H9 (cell line): ENCODE measurements around the gene KCNJ15. TPM values are rescaled to one million over a fixed set of nuclear protein-coding genes. Genes with fewer than 3 reads are reported as not detected.

Source experiments
- DNase-seq: peaks from one replicate; pipeline ENCODE4 v3.0.0-alpha.2; 2017
- H2AFZ ChIP-seq: one replicate; pipeline ENCODE4 v1.6.1; 2013; ENCODE audit warnings: mild to moderate bottlenecking, low read length, control low read depth, moderate library complexity
- H2AK5ac ChIP-seq: 2 replicates; pipeline ENCODE4 v1.6.1; 2013; ENCODE audit warnings: low read length, control low read depth, mixed read lengths; ENCODE audit not compliant: insufficient read length
- H2BK120ac ChIP-seq: one replicate; pipeline ENCODE4 v1.6.1; 2013; ENCODE audit warnings: low read depth, mild to moderate bottlenecking, low read length, control low read depth, inconsistent platforms; ENCODE audit not compliant: poor library complexity, severe bottlenecking
- H2BK12ac ChIP-seq: 2 replicates; pipeline ENCODE4 v1.6.1; 2013; ENCODE audit warnings: low read length, control low read depth, mixed read lengths, low read depth; ENCODE audit not compliant: insufficient read length
- H2BK15ac ChIP-seq: 2 replicates; pipeline ENCODE4 v1.6.1; 2013; ENCODE audit warnings: low read depth, low read length, control low read depth
- H2BK20ac ChIP-seq: one replicate; pipeline ENCODE4 v1.6.1; 2013; ENCODE audit warnings: low read depth, mild to moderate bottlenecking, low read length, control low read depth, inconsistent platforms; ENCODE audit not compliant: poor library complexity, severe bottlenecking
- H2BK5ac ChIP-seq: 2 replicates; pipeline ENCODE4 v1.6.1; 2013; ENCODE audit warnings: low read length, control low read depth, mixed read lengths; ENCODE audit not compliant: insufficient read length
- H3K14ac ChIP-seq: 2 replicates; pipeline ENCODE4 v1.6.1; 2013; ENCODE audit warnings: low read length, control low read depth; ENCODE audit not compliant: insufficient read depth
- H3K18ac ChIP-seq: 2 replicates; pipeline ENCODE4 v1.6.1; 2013; ENCODE audit warnings: low read depth, mild to moderate bottlenecking, mixed read lengths, low read length, control low read depth; ENCODE audit not compliant: insufficient read length
- H3K23ac ChIP-seq: 2 replicates; pipeline ENCODE4 v1.6.1; 2013; ENCODE audit warnings: low read length, control low read depth, mixed read lengths, low read depth; ENCODE audit not compliant: insufficient read length
- H3K23me2 ChIP-seq: 2 replicates; pipeline ENCODE4 v1.6.1; 2013; ENCODE audit warnings: low read depth, mild to moderate bottlenecking, mixed read lengths, low read length, control low read depth; ENCODE audit not compliant: insufficient read length, poor library complexity, severe bottlenecking
- H3K27ac ChIP-seq: 2 replicates; pipeline ENCODE4 v1.5.1; 2013; ENCODE audit warnings: low read length, control low read depth, mixed read lengths, low read depth; ENCODE audit not compliant: insufficient read length
- H3K27me3 ChIP-seq: 2 replicates; pipeline ENCODE4 v1.6.1; 2013; ENCODE audit warnings: low read length, control low read depth, inconsistent platforms; ENCODE audit not compliant: insufficient read depth
- H3K4ac ChIP-seq: 2 replicates; pipeline ENCODE4 v1.6.1; 2013; ENCODE audit warnings: low read depth, mild to moderate bottlenecking, control low read depth, inconsistent platforms, low read length, moderate library complexity
- H3K4me1 ChIP-seq: 2 replicates; pipeline ENCODE4 v1.6.1; 2013; ENCODE audit warnings: low read length, control low read depth, inconsistent platforms; ENCODE audit not compliant: insufficient read depth
- H3K4me2 ChIP-seq: 2 replicates; pipeline ENCODE4 v1.6.1; 2013; ENCODE audit warnings: low read length, control low read depth, mixed read lengths; ENCODE audit not compliant: insufficient read length, insufficient read depth
- H3K56ac ChIP-seq: 2 replicates; pipeline ENCODE4 v1.6.1; 2013; ENCODE audit warnings: low read depth, mild to moderate bottlenecking, mixed read lengths, low read length, control low read depth; ENCODE audit not compliant: insufficient read length
- H3K79me1 ChIP-seq: 2 replicates; pipeline ENCODE4 v1.6.1; 2013; ENCODE audit warnings: low read depth, mild to moderate bottlenecking, moderate library complexity, low read length, control low read depth, inconsistent platforms; ENCODE audit not compliant: insufficient read depth, poor library complexity, severe bottlenecking
- H3K79me2 ChIP-seq: 2 replicates; pipeline ENCODE4 v1.6.1; 2013; ENCODE audit warnings: low read length, control low read depth, inconsistent platforms; ENCODE audit not compliant: insufficient read depth
- H3K9ac ChIP-seq: 2 replicates; pipeline ENCODE4 v1.6.1; 2013; ENCODE audit warnings: low read length, control low read depth, mixed read lengths; ENCODE audit not compliant: insufficient read length; ENCODE audit errors: extremely low read depth
- H3K9me3 ChIP-seq: one replicate; pipeline ENCODE4 v1.6.1; 2013; ENCODE audit warnings: low read depth, low read length, inconsistent platforms; ENCODE audit not compliant: control insufficient read depth
- H3T11ph ChIP-seq: one replicate; pipeline ENCODE4 v1.6.1; 2013; ENCODE audit warnings: mild to moderate bottlenecking, low read length, control low read depth, inconsistent platforms
- H4K20me1 ChIP-seq: one replicate; pipeline ENCODE4 v1.6.1; 2013; ENCODE audit not compliant: control insufficient read depth, insufficient read length, insufficient read depth
- H4K5ac ChIP-seq: 2 replicates; pipeline ENCODE4 v1.6.1; 2013; ENCODE audit warnings: low read depth, mild to moderate bottlenecking, mixed read lengths, low read length, control low read depth; ENCODE audit not compliant: insufficient read length
- H4K8ac ChIP-seq: replicated peaks from 2 replicates; pipeline ENCODE4 v1.6.1; 2013; ENCODE audit warnings: low read length, control low read depth, mixed read lengths, low read depth; ENCODE audit not compliant: insufficient read length
- H4K91ac ChIP-seq: 2 replicates; pipeline ENCODE4 v1.6.1; 2013; ENCODE audit warnings: low read depth, mild to moderate bottlenecking, moderate library complexity, mixed read lengths, low read length, control low read depth; ENCODE audit not compliant: insufficient read length
- H3K27ac Mint-ChIP-seq, 3 experiments: 2 replicates in 2 of 3; 3 replicates in 1 of 3; pipeline ENCODE4 v1.8.0; 2020 to 2021; ENCODE audit warnings: mixed read lengths in 3 of 3, mild to moderate bottlenecking in 1 of 3, moderate library complexity in 1 of 3
- H3K27me3 Mint-ChIP-seq: 2 replicates; pipeline ENCODE4 v1.8.0; 2021; ENCODE audit warnings: low read depth, mild to moderate bottlenecking, moderate library complexity, mixed read lengths
- H3K36me3 Mint-ChIP-seq, 3 experiments: 2 replicates in 2 of 3; 3 replicates in 1 of 3; pipeline ENCODE4 v1.8.0; 2020 to 2021; ENCODE audit warnings: low read depth in 3 of 3, mixed read lengths in 3 of 3; ENCODE audit not compliant: insufficient read depth in 1 of 3
- H3K4me1 Mint-ChIP-seq, 2 experiments: 2 replicates each; pipeline ENCODE4 v1.8.0; 2020; ENCODE audit warnings: mixed read lengths in 2 of 2
- H3K4me3 Mint-ChIP-seq, 2 experiments: 2 replicates in 1 of 2; 3 replicates in 1 of 2; pipeline ENCODE4 v1.8.0; 2020 to 2021; ENCODE audit warnings: mild to moderate bottlenecking in 2 of 2, mixed read lengths in 2 of 2, moderate library complexity in 1 of 2
- H3K9me3 Mint-ChIP-seq, 2 experiments: 2 replicates in 1 of 2; 3 replicates in 1 of 2; pipeline ENCODE4 v1.8.0; 2020; ENCODE audit warnings: mild to moderate bottlenecking in 2 of 2, mixed read lengths in 2 of 2, moderate library complexity in 1 of 2
- CTCF ChIP-seq: fragments of 200-600 bp; sonication (generic); conservative IDR thresholded peaks from 3 replicates; pipeline ENCODE4 v1.8.0; 2021; ENCODE audit warnings: antibody characterized with exemption, mild to moderate bottlenecking
- WGBS: extraction: QIAGEN DNeasy Blood & Tissue Kit; methylation state at CpG from one replicate; pipeline ENCODE4 v1.1.7; 2013; ENCODE audit warnings: missing lambda C conversion rate, low lambda C conversion rate, mixed read lengths; ENCODE audit not compliant: insufficient read length; ENCODE audit errors: extremely low coverage; 5-methylcytosine and 5-hydroxymethylcytosine counted together
- total RNA-seq: library from RNA; stranded (reverse); gene quantifications from 2 replicates; pipeline ENCODE4 v1.2.1, GENCODE V29; 2021

The KCNJ15 gene
- total RNA-seq, 1 experiment from 2014 or later, result not detected

GRCh38 chr21:38330666-38331065 is 73.9 kb downstream of the KCNJ15 start:
- no CpG with 5 or more reads among the region's 2 CpGs for WGBS
- no peak overlapping the region for H3K27ac Mint-ChIP-seq

More at GRCh38 chr21:38330666-38331065, 73.9 kb downstream of the KCNJ15 start:
- peaks cover 7% of the 10 kb centered on the region for H3K4me1 ChIP-seq
- no peak overlapping the region for H3K27ac ChIP-seq
- no peaks in the 10 kb centered on the region for H3K79me2 ChIP-seq
- H4K91ac ChIP-seq, result no peak overlapping the region
- no peak overlapping the region for H3K56ac ChIP-seq
- H2AFZ ChIP-seq, result no peak overlapping the region
- Mint-ChIP-seq H3K27me3 (no peaks in the 10 kb centered on the region), H3K4me1 (peaks cover 6 to 11% of the 10 kb centered on the region in 2 experiments), H3K9me3 (peaks cover 0 to under 1% of the 10 kb centered on the region in 2 experiments; a peak in 2 of 5 replicates), H3K4me3 (no peak overlapping the region), H3K36me3 (no peaks in the 10 kb centered on the region; a peak in 2 of 7 replicates)
- TF ChIP-seq CTCF, result no peak
- no peaks in the 10 kb centered on the region for H4K20me1 ChIP-seq
- H3K23ac ChIP-seq, result no peak overlapping the region
- no peak overlapping the region for H2BK15ac ChIP-seq
- no peak overlapping the region for H2BK120ac ChIP-seq
- H3K14ac ChIP-seq, result no peak overlapping the region
- no peaks in the 10 kb centered on the region for H3K9me3 ChIP-seq
- H2BK5ac ChIP-seq, result no peak overlapping the region
- no peak overlapping the region for H4K5ac ChIP-seq
- H3K27me3 ChIP-seq, result no peaks in the 10 kb centered on the region
- H2AK5ac ChIP-seq, result no peak overlapping the region
- no peaks in the 10 kb centered on the region for H3K79me1 ChIP-seq
- no peak overlapping the region for H3K4me2 ChIP-seq
- no peaks in the 10 kb centered on the region for H3K23me2 ChIP-seq
- no peak for DNase-seq
- no peak overlapping the region for H2BK20ac ChIP-seq
- no peak overlapping the region for H3T11ph ChIP-seq
- H2BK12ac ChIP-seq, result no peak overlapping the region
- no peak overlapping the region for H4K8ac ChIP-seq
- H3K4ac ChIP-seq, result no peak overlapping the region
- no peak overlapping the region for H3K18ac ChIP-seq
- H3K9ac ChIP-seq, result no peak overlapping the region
